ENCODE measurements around the gene NDUFAF7. TPM values are rescaled to one million over a fixed set of nuclear protein-coding genes. Genes with fewer than 3 reads are reported as not detected.
"Not testable (repeated sequence)": the region's sequence is repeated elsewhere in the genome, so short reads cannot be mapped to it uniquely, and the experiment has no call there.

NDUFAF7 gene
- total RNA-seq, 4 donors from 2014 or later = 7.5 to 16.1 (median 12.7) TPM

DNA sequence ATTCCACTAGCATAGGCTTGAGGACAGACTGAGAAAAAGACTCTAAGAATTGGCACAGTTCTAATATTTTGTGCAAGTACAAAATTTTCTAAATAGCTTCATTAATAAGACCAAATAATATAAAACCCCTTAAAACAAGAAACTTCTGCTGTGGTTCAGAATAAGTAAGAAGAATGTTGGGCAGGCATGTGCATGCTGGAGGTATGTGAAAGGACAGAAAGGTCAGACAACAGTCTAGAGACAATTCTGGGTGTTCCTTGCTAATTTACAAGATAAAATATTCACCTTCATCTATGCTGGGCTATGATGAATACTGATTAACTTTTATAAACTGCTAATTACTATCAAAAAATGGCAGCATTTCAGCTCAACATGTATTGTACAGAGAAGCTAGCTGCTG is 20.2 kb upstream of the NDUFAF7 start:
- TF ChIP-seq POLR2A (IDR thresholded peaks at IDR 0.05) = no peak
- TF ChIP-seq, protein P1, sequence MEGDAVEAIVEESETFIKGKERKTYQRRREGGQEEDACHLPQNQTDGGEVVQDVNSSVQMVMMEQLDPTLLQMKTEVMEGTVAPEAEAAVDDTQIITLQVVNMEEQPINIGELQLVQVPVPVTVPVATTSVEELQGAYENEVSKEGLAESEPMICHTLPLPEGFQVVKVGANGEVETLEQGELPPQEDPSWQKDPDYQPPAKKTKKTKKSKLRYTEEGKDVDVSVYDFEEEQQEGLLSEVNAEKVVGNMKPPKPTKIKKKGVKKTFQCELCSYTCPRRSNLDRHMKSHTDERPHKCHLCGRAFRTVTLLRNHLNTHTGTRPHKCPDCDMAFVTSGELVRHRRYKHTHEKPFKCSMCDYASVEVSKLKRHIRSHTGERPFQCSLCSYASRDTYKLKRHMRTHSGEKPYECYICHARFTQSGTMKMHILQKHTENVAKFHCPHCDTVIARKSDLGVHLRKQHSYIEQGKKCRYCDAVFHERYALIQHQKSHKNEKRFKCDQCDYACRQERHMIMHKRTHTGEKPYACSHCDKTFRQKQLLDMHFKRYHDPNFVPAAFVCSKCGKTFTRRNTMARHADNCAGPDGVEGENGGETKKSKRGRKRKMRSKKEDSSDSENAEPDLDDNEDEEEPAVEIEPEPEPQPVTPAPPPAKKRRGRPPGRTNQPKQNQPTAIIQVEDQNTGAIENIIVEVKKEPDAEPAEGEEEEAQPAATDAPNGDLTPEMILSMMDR (IDR thresholded peaks at IDR 0.05) = no peak
- no peak for DNase-seq (ENCODE audit: low spot score in 2 of 2)
- no peak overlapping the region for H3K4me3 ChIP-seq (ENCODE audit: low read depth, poor library complexity, severe bottlenecking)
- intact Hi-C loops (cut with DNase I; ENCODE audit: low total_unique reads) = no loop called here

DNA sequence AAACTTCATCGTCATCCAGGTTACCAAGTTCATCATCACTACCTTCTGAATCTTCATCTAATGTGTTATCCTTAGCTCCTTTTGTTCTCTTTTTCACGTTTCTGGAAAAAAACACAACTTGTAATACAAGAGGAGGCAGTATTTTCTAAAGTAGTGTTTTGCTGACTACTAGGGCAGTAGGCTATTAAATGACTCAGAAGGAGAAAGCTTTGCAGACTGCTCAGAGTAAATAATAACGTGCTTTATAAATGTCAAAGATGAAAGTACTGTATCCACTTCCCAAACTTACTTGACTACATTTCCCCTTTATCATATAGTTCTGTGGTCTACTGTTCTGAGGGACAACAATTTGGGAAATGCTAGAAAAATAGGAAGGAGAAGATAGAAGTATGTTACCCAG is 19.5 kb upstream of the NDUFAF7 start:
- no peak overlapping the region for H3K4me3 ChIP-seq (ENCODE audit: low read depth, poor library complexity, severe bottlenecking)
- intact Hi-C loops (cut with DNase I; ENCODE audit: low total_unique reads) = no loop called here
- TF ChIP-seq, protein P1 (IDR thresholded peaks at IDR 0.05) = no peak
- TF ChIP-seq POLR2A (IDR thresholded peaks at IDR 0.05) = no peak
- 83 to 86% methylated on average over 3 of the region's 3 CpGs for WGBS, 2 donors
- DNase-seq (ENCODE audit: low spot score in 2 of 2) = no peak

DNA sequence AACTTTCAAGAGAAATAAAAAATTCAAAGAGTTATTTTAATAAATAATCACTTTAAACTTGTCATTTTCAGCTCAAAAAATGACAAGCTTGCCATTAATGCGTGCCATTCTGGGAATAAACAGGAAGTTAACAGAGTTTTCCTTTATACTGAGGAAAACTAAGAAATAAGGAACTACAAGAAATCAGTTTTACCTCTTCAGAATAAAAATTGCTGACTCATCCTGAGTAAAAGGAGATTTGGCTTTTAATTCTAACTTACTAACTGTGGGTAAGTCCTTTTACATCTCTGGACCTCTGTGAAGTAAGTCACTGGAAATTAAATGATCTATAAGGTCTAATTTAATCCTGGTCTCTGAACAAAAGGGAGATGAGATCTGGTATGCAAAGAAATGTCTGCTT is 16.2 kb upstream of the NDUFAF7 start:
- TF ChIP-seq, protein P1 (IDR thresholded peaks at IDR 0.05) = no peak
- TF ChIP-seq POLR2A (IDR thresholded peaks at IDR 0.05) = no peak
- 80 to 85% methylated on average over 1 of the region's 1 CpG for WGBS, 2 donors
- H3K4me3 ChIP-seq (ENCODE audit: low read depth, poor library complexity, severe bottlenecking) = no peak overlapping the region
- DNase-seq (ENCODE audit: low spot score in 2 of 2) = no peak
- intact Hi-C loops (cut with DNase I; ENCODE audit: low total_unique reads) = no loop called here

DNA sequence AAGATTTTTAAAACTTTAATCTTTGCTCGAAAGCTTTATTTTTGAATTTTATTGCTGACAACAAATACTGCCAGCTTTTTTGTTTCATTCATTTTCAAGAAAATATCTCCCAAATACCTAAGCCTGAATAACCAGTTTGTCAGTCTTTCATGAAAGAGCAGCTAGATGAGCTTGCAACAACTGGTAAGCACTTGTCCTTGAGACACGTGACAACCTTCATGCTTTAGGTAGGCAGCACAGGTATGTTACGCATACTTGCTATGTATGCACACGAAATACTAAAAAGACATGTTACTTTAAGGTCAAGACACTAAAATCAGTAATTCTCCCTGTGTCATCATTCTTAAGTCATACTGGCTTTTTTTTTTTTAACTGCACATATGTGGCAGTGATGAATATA is 12.4 kb upstream of the NDUFAF7 start:
- 53 to 62% methylated on average over 4 of the region's 4 CpGs for WGBS, 2 donors
- intact Hi-C loops (cut with DNase I; ENCODE audit: low total_unique reads) = no loop called here
- DNase-seq (ENCODE audit: low spot score in 2 of 2) = no peak
- TF ChIP-seq POLR2A (IDR thresholded peaks at IDR 0.05) = no peak
- TF ChIP-seq, protein P1 (IDR thresholded peaks at IDR 0.05) = no peak
- H3K4me3 ChIP-seq (ENCODE audit: low read depth, poor library complexity, severe bottlenecking) = no peak overlapping the region

DNA sequence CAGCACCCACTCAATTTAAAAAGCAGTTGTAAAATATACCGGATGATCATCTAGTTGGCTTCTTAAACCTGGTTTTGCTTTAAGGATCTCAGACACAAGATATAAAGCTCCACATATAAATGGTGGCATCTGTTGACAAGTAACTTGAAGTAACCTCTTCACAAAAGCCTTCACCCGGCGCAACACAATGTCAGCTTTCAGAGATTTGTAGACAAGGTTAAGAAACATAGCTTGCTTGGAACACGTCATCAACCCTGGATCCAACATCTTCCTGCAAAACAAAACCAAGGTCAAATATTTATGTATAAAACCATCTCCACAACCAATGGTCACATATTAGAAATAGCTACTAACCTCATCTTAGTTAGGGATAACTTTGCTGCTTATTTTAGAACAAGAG is 8.3 kb upstream of the NDUFAF7 start:
- no peak overlapping the region for H3K4me3 ChIP-seq (ENCODE audit: low read depth, poor library complexity, severe bottlenecking)
- TF ChIP-seq, protein P1 (IDR thresholded peaks at IDR 0.05) = no peak
- no peak for TF ChIP-seq POLR2A (IDR thresholded peaks at IDR 0.05)
- DNase-seq (ENCODE audit: low spot score in 2 of 2) = no peak
- WGBS, 2 donors = 93 to 98% methylated on average over 4 of the region's 4 CpGs
- intact Hi-C loops (cut with DNase I; ENCODE audit: low total_unique reads) = no loop called here

DNA sequence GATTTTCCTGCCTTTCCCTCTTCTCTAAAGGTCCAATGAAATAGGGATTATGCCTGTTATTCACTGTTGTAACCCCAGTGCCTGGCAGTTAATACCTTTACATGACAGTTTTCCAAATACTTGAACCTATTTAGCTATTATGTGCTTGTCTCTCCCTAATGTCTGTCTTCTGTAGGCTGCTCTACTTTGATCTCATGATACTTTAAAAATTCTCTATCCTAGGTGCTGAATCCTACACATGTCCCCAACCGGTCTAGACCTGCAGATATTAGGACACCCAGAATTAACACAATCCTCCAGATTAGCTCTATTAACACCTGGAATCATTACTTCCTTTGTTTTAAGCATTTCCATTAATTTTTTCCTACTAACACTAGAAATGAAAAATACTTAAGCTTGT is 7.4 kb upstream of the NDUFAF7 start:
- H3K4me3 ChIP-seq (ENCODE audit: low read depth, poor library complexity, severe bottlenecking) = no peak overlapping the region
- no peak for TF ChIP-seq POLR2A (IDR thresholded peaks at IDR 0.05)
- TF ChIP-seq, protein P1 (IDR thresholded peaks at IDR 0.05) = no peak
- intact Hi-C loops (cut with DNase I; ENCODE audit: low total_unique reads) = no loop called here
- WGBS, 2 donors = 87 to 89% methylated on average over 1 of the region's 1 CpG
- DNase-seq (ENCODE audit: low spot score in 2 of 2) = no peak

DNA sequence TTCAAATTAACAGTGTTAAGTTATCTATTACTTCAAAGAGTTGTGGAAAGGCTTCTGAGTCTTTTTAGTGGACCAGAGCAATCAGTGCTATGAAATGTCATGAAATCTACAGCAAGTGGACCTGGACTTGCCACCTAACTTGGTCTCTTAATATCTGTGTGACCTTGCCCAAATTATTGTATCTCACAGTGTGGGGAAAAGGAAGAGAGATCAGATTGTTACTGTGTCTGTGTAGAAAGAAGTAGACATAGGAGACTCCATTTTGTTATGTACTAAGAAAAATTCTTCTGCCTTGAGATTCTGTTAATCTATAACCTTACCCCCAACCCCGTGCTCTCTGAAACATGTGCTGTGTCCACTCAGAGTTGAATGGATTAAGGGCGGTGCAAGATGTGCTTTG is 6.3 kb upstream of the NDUFAF7 start:
- WGBS, 2 donors = 88% methylated on average over 1 of the region's 2 CpGs; no CpG with 5 or more reads in 1 of the 2 donors
- DNase-seq (ENCODE audit: low spot score in 2 of 2) = not testable (repeated sequence)

More for the DNA sequence above, 6.3 kb upstream of the NDUFAF7 start:
- H3K4me3 ChIP-seq (ENCODE audit: low read depth, poor library complexity, severe bottlenecking); intact Hi-C loops (cut with DNase I; ENCODE audit: low total_unique reads): not testable (repeated sequence)
